Activated CD4-positive, alpha-beta T cell treated with anti-CD3 and anti-CD28 coated beads, Interleukin-2, amount 10 ng/mL, durations not matched to agents 7 days and 5 days (primary cell): ENCODE results near the gene ADPRS. TPM values are rescaled to one million over a fixed set of nuclear protein-coding genes. Genes with fewer than 3 reads are reported as not detected.

ENCODE experiments used
- CTCF ChIA-PET: fragments of 350-600 bp; sonication (Branson Sonifier 250); formaldehyde crosslinking; loops from one replicate; lab custom pipeline; 2021; ENCODE audit warnings: antibody characterized with exemption; lab: Charles Lee
- POLR2A ChIA-PET: fragments of 350-600 bp; sonication (Branson Sonifier 250); formaldehyde crosslinking; loops from one replicate; lab custom pipeline; 2021; ENCODE audit warnings: antibody characterized with exemption; lab: Charles Lee
- DNase-seq: peaks from one replicate; pipeline ENCODE4 v3.0.0-alpha.2; 2020
- H3K27ac Mint-ChIP-seq: one replicate; pipeline ENCODE4 v1.8.0; 2021; ENCODE audit warnings: mild to moderate bottlenecking, moderate library complexity, mixed read lengths
- H3K27me3 Mint-ChIP-seq: one replicate; pipeline ENCODE4 v1.8.0; 2021; ENCODE audit warnings: mixed read lengths
- H3K36me3 Mint-ChIP-seq: one replicate; pipeline ENCODE4 v1.8.0; 2021; ENCODE audit warnings: low read depth, mixed read lengths
- H3K4me1 Mint-ChIP-seq: one replicate; pipeline ENCODE4 v1.8.0; 2021; ENCODE audit warnings: mixed read lengths
- H3K4me3 Mint-ChIP-seq: one replicate; pipeline ENCODE4 v1.8.0; 2021; ENCODE audit warnings: mild to moderate bottlenecking, moderate library complexity, mixed read lengths
- H3K9me3 Mint-ChIP-seq: one replicate; pipeline ENCODE4 v1.8.0; 2021; ENCODE audit warnings: mixed read lengths
- total RNA-seq, 2 experiments: library from RNA; stranded (reverse); gene quantifications; one replicate each; pipeline ENCODE4 v1.2.3, GENCODE V29; 2021

Gene ADPRS
- total RNA-seq, 2 experiments from 2014 or later: 27.2 to 29.5 TPM

DNA sequence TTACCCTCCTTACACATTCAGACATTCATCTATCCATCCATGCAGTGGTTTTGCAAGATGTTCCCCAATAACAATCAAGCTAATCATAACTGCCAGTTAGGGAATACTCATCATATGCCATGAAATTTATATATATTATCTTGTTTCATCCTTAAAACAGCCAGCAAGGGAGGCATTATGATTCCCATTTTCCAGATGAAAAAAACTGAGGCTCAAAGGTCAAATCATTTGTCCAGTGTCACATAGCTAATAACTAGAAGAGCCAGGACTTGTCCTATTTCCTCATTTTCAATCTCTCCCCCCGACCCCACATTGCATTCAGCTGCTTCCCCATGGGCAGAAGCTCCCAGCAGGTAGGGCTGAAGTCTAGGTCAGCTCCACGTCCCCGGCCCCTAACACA, 43.3 kb downstream of the ADPRS start:
- H3K4me3 Mint-ChIP-seq: no peak overlapping the region
- no peak overlapping the region for H3K27ac Mint-ChIP-seq
- H3K4me1 Mint-ChIP-seq: peaks cover 11% of the 10 kb centered on the region
- H3K36me3 Mint-ChIP-seq: peaks cover 3% of the 10 kb centered on the region
- DNase-seq: no peak
- POLR2A ChIA-PET: no interaction called here
- no peaks in the 10 kb centered on the region for H3K9me3 Mint-ChIP-seq
- no peaks in the 10 kb centered on the region for H3K27me3 Mint-ChIP-seq
- CTCF ChIA-PET: interaction anchor here (1.1 to 4.0 kb wide), 3 partner anchors 10 to 31 kb away, joined by 3 to 25 read pairs (median 3); no protein-coding TSS in a partner anchor

DNA sequence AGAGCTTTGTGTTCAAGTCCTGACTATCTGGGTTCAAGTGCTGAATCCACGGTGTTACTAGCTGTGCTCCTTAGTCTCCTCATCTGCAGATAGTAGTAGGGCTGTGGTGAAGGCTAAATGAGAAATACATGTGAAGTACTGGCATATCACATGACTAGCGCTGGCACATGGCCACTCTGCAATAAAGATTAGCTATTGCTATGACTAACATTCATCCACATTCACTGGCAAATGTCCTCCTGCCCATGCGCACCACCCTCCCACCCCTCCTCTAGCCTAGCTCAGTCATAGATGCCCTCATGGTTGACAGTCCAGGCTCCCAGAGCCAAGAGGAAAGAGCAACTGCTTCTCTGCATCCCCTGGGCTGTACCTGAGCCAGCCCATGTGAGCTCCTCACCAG, 44.8 kb downstream of the ADPRS start:
- POLR2A ChIA-PET: interaction anchor here (0.6 kb wide), 1 partner anchor 23 kb away, joined by 3 read pairs; no protein-coding TSS in a partner anchor
- CTCF ChIA-PET: interaction anchor here (0.6 to 4.5 kb wide), 8 partner anchors 12 to 136 kb away, joined by 3 to 27 read pairs (median 12); partner anchors contain the start of gene TRAPPC3

DNA sequence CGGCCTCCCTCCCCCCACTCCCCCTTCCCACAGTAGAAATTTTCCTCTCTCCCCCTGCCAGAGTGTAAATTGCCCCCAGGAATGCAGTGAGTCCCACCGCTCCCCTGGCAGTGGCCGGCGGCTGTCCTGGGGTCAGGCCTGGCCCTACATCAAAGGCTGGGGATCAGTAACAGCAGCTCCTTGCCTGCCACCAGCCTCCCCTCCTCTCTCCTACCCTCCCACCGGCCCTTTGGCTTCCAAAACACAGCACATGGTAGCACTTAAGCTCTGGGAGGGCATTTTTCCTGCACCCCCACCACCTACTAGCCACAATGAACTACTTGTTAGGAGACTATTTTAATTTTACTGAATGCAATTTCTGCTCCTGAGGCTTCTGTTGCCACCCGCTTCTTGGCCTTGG, 45.3 kb downstream of the ADPRS start:
- Mint-ChIP-seq H3K27ac (no peak overlapping the region), H3K4me3 (no peak overlapping the region), H3K27me3 (no peaks in the 10 kb centered on the region), H3K4me1 (peaks cover 11% of the 10 kb centered on the region), H3K9me3 (no peaks in the 10 kb centered on the region), H3K36me3 (peaks cover 15% of the 10 kb centered on the region)
- DNase-seq: no peak
- ChIA-PET CTCF (interaction anchor here (0.6 to 4.5 kb wide), 13 partner anchors 11 to 226 kb away, joined by 3 to 27 read pairs (median 8); partner anchors contain the start of gene TRAPPC3), POLR2A (no interaction called here)

More for the DNA sequence above, 44.8 kb downstream of the ADPRS start:
- peaks cover 13% of the 10 kb centered on the region for H3K36me3 Mint-ChIP-seq
- no peaks in the 10 kb centered on the region for H3K9me3 Mint-ChIP-seq
- H3K4me3 Mint-ChIP-seq: no peak overlapping the region
- H3K27me3 Mint-ChIP-seq: no peaks in the 10 kb centered on the region
- peaks cover 11% of the 10 kb centered on the region for H3K4me1 Mint-ChIP-seq
- H3K27ac Mint-ChIP-seq: no peak overlapping the region
- no peak for DNase-seq

DNA sequence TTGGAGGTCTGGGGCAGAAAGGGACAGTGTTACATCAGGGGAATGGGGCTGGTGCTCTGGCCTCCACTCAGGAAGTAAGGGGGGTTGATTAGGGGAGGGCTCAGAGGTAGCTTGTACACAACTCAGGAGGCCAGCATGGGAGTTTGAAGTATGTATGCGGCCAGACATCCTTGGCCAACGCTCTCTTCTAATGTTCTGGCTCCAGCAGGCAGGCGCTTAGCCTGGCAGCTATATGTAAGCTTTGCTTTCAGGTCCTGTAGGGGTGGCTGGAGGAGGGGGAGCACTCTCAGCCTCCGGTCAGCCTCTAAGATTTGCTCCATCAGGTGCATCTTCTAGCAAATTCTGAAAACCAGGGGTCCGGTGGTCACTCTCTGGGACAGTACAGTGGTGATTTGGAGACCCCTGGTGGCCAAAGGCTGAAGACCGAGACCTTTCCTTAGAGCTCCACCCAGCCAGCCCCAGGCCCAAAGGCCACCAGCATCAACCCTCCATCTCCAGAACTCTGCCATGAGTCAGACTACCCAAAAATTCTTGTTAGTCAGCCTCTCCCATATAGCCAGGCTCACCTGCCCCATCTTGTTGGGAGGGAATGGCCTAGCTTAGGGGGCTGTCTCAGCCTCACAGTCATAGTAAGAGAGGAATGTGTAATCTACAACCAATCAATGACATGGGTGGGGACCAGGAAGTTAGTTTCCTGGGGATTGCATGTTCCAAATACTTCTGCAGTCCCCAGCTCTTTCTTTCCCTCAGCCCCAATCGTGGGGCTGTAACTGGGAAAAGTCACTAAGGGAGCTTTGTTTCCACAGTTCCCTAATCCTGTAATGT, 46.0 kb downstream of the ADPRS start:
- Mint-ChIP-seq H3K4me1 (peaks cover 11% of the 10 kb centered on the region), H3K4me3 (no peak overlapping the region), H3K27ac (no peak overlapping the region), H3K9me3 (no peaks in the 10 kb centered on the region), H3K27me3 (no peaks in the 10 kb centered on the region), H3K36me3 (peaks cover 15% of the 10 kb centered on the region)
- POLR2A ChIA-PET: no interaction called here
- peak; percentile 46 for DNase-seq
- CTCF ChIA-PET: interaction anchor here (0.6 to 4.5 kb wide), 16 partner anchors 10 to 225 kb away, joined by 3 to 27 read pairs (median 4); partner anchors contain the start of gene TRAPPC3

DNA sequence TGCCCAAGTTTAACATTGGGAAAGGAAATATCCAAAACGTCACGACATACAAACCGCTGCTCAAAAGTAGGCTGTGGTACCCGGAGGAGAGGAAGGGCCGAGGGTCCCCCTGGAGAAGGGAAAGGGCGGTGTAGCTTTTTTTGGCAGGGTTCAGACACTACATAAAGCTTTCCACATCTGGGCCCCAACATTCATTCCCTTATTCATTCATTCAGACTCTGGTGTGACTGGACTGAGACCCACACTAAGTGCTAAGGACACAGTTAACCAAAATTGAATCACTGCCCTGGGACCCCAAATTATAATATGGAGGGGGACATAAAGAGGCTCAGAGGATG, 46.6 kb downstream of the ADPRS start:
- H3K27me3 Mint-ChIP-seq: no peaks in the 10 kb centered on the region
- ChIA-PET POLR2A (no interaction called here), CTCF (interaction anchor here (0.6 to 4.5 kb wide), 15 partner anchors 10 to 225 kb away, joined by 3 to 27 read pairs (median 5); partner anchors contain the start of gene TRAPPC3)
- no peak overlapping the region for H3K4me3 Mint-ChIP-seq
- no peak overlapping the region for H3K27ac Mint-ChIP-seq
- no peak for DNase-seq
- H3K4me1 Mint-ChIP-seq: peaks cover 11% of the 10 kb centered on the region
- peaks cover 16% of the 10 kb centered on the region for H3K36me3 Mint-ChIP-seq
- H3K9me3 Mint-ChIP-seq: no peaks in the 10 kb centered on the region

DNA sequence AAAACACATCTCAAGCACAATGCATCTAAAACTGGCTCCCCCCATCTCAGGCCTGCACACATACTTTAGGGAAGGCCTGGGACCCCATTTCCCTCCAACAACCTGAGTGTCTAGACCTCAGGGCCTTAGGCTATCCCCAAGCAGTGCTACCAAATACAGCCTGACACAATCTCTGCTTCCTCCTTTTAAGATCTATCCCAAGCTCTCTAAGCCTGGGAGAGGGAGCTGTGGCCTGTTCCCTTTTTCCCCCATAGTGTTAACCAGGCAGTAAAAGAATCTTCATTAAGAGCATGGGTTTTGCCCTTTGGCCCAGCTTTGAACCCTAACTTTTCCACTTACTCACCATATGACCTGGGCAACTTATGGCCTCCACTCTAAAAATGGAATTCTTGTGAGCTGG, 47.1 kb downstream of the ADPRS start:
- Mint-ChIP-seq H3K27me3 (no peaks in the 10 kb centered on the region), H3K4me1 (peaks cover 11% of the 10 kb centered on the region), H3K36me3 (peaks cover 16% of the 10 kb centered on the region), H3K27ac (no peak overlapping the region), H3K4me3 (no peak overlapping the region), H3K9me3 (no peaks in the 10 kb centered on the region)
- CTCF ChIA-PET: interaction anchor here (1.4 to 4.5 kb wide), 5 partner anchors 9 to 186 kb away, joined by 4 to 27 read pairs (median 17); partner anchors contain the start of gene TRAPPC3
- POLR2A ChIA-PET: no interaction called here
- no peak for DNase-seq

DNA sequence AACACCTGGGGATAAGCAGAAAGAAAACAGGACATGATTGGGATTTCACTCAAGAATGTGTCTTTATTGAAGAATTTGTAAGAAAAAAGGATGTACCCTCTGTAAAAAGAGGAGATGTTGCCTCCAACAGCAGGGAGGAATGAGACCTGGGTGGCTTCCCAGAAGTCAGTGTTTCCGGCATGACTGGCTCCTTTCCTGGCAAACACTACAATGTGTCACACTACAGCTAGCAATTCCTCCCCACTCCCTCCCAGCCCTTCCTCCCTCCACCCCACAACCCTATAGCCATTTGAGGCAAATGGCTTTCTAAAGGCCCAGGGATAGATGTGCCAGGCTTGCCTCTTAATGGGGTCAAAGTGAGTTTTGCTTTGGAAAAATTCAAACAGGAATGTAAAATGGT, 47.8 kb downstream of the ADPRS start:
- ChIA-PET POLR2A (no interaction called here), CTCF (interaction anchor here (2.4 to 4.5 kb wide), 2 partner anchors 13 to 51 kb away, joined by 7 to 27 read pairs; partner anchors contain the start of gene TRAPPC3)
- DNase-seq: no peak
- Mint-ChIP-seq H3K36me3 (peaks cover 16% of the 10 kb centered on the region), H3K27ac (no peak overlapping the region), H3K4me3 (no peak overlapping the region), H3K9me3 (no peaks in the 10 kb centered on the region), H3K4me1 (peaks cover 17% of the 10 kb centered on the region), H3K27me3 (no peaks in the 10 kb centered on the region)

DNA sequence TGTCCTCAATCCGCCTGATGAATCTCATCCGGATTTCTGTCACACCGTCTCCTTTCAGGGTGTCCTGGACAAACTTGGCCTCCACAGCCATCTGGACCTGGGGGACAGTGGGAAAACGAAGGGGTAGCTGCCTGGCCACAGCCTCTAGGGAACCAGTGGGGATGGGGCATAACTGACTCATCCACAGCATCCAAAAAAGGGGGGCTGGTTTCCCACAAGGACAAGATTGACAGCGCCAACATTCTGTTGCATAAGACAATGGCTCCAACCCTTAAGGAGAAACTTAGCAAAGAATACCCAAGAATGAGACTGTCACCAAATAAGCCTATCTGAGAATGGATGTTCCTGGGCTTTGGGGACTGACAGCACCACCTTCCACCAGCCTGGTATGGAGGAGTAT, 48.5 kb downstream of the ADPRS start:
- no peaks in the 10 kb centered on the region for H3K9me3 Mint-ChIP-seq
- no peak for DNase-seq
- peaks cover 20% of the 10 kb centered on the region for H3K36me3 Mint-ChIP-seq
- peaks cover 22% of the 10 kb centered on the region for H3K4me1 Mint-ChIP-seq
- no peak overlapping the region for H3K27ac Mint-ChIP-seq
- CTCF ChIA-PET: interaction anchor here (2.4 to 4.5 kb wide), 2 partner anchors 12 to 51 kb away, joined by 7 to 27 read pairs; partner anchors contain the start of gene TRAPPC3
- H3K4me3 Mint-ChIP-seq: no peak overlapping the region
- H3K27me3 Mint-ChIP-seq: no peaks in the 10 kb centered on the region
- POLR2A ChIA-PET: no interaction called here

DNA sequence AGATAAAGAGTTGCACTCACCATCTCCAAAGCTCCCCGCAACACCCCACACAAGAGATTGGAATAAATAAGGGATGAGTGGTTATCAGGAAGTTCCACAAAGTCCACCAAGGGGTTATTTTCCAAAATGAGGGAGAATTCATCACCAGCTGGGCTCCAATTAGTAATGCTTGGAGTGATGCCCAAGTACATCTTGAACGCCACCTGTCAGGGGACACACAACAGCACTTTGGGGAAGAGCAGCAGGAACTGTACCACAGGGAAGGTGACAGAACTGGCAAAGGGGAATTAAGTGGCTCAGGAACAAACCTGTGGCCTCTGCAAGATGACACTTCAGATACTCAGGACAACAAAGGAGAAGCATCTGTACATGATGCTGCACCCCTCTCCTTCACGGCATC, 49.1 kb downstream of the ADPRS start:
- no peak for DNase-seq
- Mint-ChIP-seq H3K4me3 (no peak overlapping the region), H3K9me3 (no peaks in the 10 kb centered on the region), H3K4me1 (peaks cover 25% of the 10 kb centered on the region), H3K27me3 (no peaks in the 10 kb centered on the region), H3K36me3 (peaks cover 20% of the 10 kb centered on the region), H3K27ac (peak overlapping the region; percentile 41)
- ChIA-PET POLR2A (no interaction called here), CTCF (interaction anchor here (1.3 to 2.6 kb wide), 3 partner anchors 12 to 86 kb away, joined by 3 to 16 read pairs (median 7); partner anchors contain the start of genes THRAP3 and TRAPPC3)

DNA sequence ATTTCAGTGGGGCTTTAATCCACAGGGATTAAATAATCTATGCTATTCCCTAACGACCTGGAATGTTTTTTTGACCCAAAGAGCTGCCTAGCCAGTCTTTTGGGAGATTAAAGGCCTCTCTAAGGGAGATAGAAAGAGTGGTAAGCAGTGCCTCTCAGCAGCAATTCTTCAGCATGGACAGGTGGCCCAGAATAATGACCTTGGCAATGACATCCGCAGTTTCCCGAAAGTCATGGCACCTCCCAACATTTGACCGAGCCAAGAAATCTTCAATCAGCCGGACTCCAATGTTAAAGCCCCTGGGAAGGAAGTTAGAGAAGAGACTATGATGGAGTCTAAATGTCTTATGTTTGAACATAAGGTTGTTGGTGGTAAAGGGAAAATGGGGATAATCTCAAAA, 50.8 kb downstream of the ADPRS start:
- Mint-ChIP-seq H3K4me1 (peaks cover 30% of the 10 kb centered on the region), H3K36me3 (peaks cover 20% of the 10 kb centered on the region), H3K9me3 (no peaks in the 10 kb centered on the region), H3K27me3 (no peaks in the 10 kb centered on the region), H3K27ac (no peak overlapping the region), H3K4me3 (no peak overlapping the region)
- POLR2A ChIA-PET: no interaction called here
- CTCF ChIA-PET: interaction anchor here (1.4 to 2.6 kb wide), 2 partner anchors 10 to 22 kb away, joined by 3 to 16 read pairs; partner anchors contain the start of gene TRAPPC3
- DNase-seq: no peak

DNA sequence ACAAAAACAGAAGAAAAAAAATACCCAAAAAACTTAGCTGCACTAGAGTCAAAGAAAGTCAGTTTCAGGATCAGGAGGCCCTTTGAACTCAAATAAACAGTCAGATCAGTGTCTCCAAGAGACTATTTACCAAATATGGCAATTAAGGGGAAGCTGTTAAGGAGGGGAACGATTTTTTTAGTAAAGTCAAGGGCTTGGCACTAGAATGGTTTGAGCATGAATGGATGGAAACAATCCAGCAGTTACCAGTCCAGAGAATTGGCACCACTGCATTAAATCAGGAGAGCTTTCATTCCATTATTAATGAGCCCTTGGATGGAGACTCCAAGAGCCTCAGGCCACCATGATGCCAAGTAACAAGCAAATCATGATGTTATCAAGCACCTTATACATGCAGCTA, 53.4 kb downstream of the ADPRS start:
- peaks cover 31% of the 10 kb centered on the region for H3K4me1 Mint-ChIP-seq
- H3K27ac Mint-ChIP-seq: no peak overlapping the region
- no peak overlapping the region for H3K4me3 Mint-ChIP-seq

DNA sequence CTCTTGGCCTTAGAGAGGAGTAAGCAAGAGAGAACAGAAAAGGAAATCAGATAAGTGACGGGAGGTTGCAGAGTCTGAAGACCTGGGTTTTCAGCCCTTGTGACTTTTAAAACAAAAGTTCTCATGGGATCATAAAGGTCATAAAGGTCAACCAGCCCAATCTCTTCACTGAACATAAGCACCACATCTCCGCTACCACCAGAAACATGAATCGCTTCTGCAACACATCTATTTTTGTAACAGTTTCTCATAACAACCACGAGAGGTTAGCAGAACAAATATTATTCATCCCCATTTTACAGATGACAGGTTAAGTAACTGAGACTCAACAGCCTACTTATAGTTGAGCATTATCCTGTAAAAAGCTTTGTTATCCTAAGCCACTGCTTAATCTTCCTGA, 54.7 kb downstream of the ADPRS start:
- no peaks in the 10 kb centered on the region for H3K9me3 Mint-ChIP-seq
- H3K36me3 Mint-ChIP-seq: peaks cover 17% of the 10 kb centered on the region
- POLR2A ChIA-PET: no interaction called here
- H3K4me1 Mint-ChIP-seq: peaks cover 41% of the 10 kb centered on the region
- no peak overlapping the region for H3K4me3 Mint-ChIP-seq
- DNase-seq: no peak
- CTCF ChIA-PET: interaction anchor here (1.0 to 3.2 kb wide), 2 partner anchors 9 to 18 kb away, joined by 3 to 17 read pairs; no protein-coding TSS in a partner anchor
- no peaks in the 10 kb centered on the region for H3K27me3 Mint-ChIP-seq
- H3K27ac Mint-ChIP-seq: no peak overlapping the region

More for the DNA sequence above, 53.4 kb downstream of the ADPRS start:
- H3K9me3 Mint-ChIP-seq: no peaks in the 10 kb centered on the region
- peaks cover 22% of the 10 kb centered on the region for H3K36me3 Mint-ChIP-seq
- no peaks in the 10 kb centered on the region for H3K27me3 Mint-ChIP-seq
- ChIA-PET POLR2A (no interaction called here), CTCF (interaction anchor here (0.6 to 1.4 kb wide), 4 partner anchors 10 to 45 kb away, joined by 3 to 4 read pairs (median 3); no protein-coding TSS in a partner anchor)
- DNase-seq: no peak
